ENCODE data around the gene UNC13D. TPM values are rescaled to one million over a fixed set of nuclear protein-coding genes. Genes with fewer than 3 reads are reported as not detected.

UNC13D gene
- total RNA-seq, 1 donor from 2014 or later: 32.7 TPM

- H3K27me3 ChIP-seq: no peaks in the 10 kb centered on the region
- H3K4me3 ChIP-seq: no peak overlapping the region
- peaks cover 26% of the 10 kb centered on the region for H3K4me1 ChIP-seq
- intact Hi-C loops (cut with DNase I): no loop called here
- no peak overlapping the region for H3K27ac ChIP-seq
- TF ChIP-seq POLR2A (IDR thresholded peaks at IDR 0.05) (no peak), POLR2AphosphoS5 (IDR thresholded peaks at IDR 0.05; ENCODE audit: insufficient read depth in 1 of 2, low read depth in 1 of 2) (no peak), CTCF (IDR thresholded peaks at IDR 0.05) (no peak)
- no peaks in the 10 kb centered on the region for H3K9me3 ChIP-seq
- H3K36me3 ChIP-seq: peaks cover 0 to 12% of the 10 kb centered on the region in 2 donors
- DNase-seq (ENCODE audit: extremely low spot score in 2 of 2): no peak
Observed at GRCh38 chr17:75828741-75829140, 15.5 kb downstream of the UNC13D start.

- TF ChIP-seq POLR2AphosphoS5 (IDR thresholded peaks at IDR 0.05; ENCODE audit: insufficient read depth in 1 of 2, low read depth in 1 of 2): no peak
- TF ChIP-seq POLR2A (IDR thresholded peaks at IDR 0.05): no peak
- no peak for TF ChIP-seq CTCF (IDR thresholded peaks at IDR 0.05)
- Histone ChIP-seq H3K9me3 (no peaks in the 10 kb centered on the region), H3K36me3 (peaks cover 0 to 19% of the 10 kb centered on the region in 2 donors), H3K27ac (peak overlapping the region; percentile 82), H3K4me1 (peaks cover 26% of the 10 kb centered on the region), H3K4me3 (peak overlapping the region; percentile 27 to 40), H3K27me3 (no peaks in the 10 kb centered on the region)
- intact Hi-C loops (cut with DNase I): no loop called here
- no peak for DNase-seq (ENCODE audit: extremely low spot score in 2 of 2)
Observed at GRCh38 chr17:75828076-75828400, 16.2 kb downstream of the UNC13D start.

GRCh38 chr17:75827308-75828075 lies 16.7 kb downstream of the UNC13D start:
- H3K4me3 ChIP-seq: peak overlapping the region; percentile 27 to 40
- peak overlapping the region; percentile 82 for H3K27ac ChIP-seq
- intact Hi-C loops (cut with DNase I): no loop called here
- H3K27me3 ChIP-seq: no peaks in the 10 kb centered on the region
- TF ChIP-seq POLR2A (IDR thresholded peaks at IDR 0.05) (no peak), CTCF (IDR thresholded peaks at IDR 0.05) (peak; percentile 29 to 61 (median 32)), POLR2AphosphoS5 (IDR thresholded peaks at IDR 0.05; ENCODE audit: insufficient read depth in 1 of 2, low read depth in 1 of 2) (peak in 1 of 2 donors; percentile 72)
- H3K9me3 ChIP-seq: no peaks in the 10 kb centered on the region
- peaks cover 26% of the 10 kb centered on the region for H3K4me1 ChIP-seq
- DNase-seq (ENCODE audit: extremely low spot score in 2 of 2): no peak
- peaks cover 0 to 19% of the 10 kb centered on the region in 2 donors for H3K36me3 ChIP-seq

- Histone ChIP-seq H3K4me3 (no peak overlapping the region), H3K27me3 (no peaks in the 10 kb centered on the region), H3K36me3 (peaks cover 0 to 19% of the 10 kb centered on the region in 2 donors), H3K27ac (peak overlapping the region; percentile 82), H3K4me1 (peaks cover 31% of the 10 kb centered on the region), H3K9me3 (no peaks in the 10 kb centered on the region)
- intact Hi-C loops (cut with DNase I): no loop called here
- no peak for DNase-seq (ENCODE audit: extremely low spot score in 2 of 2)
- no peak for TF ChIP-seq POLR2AphosphoS5 (IDR thresholded peaks at IDR 0.05; ENCODE audit: insufficient read depth in 1 of 2, low read depth in 1 of 2)
- TF ChIP-seq CTCF (IDR thresholded peaks at IDR 0.05): no peak
- no peak for TF ChIP-seq POLR2A (IDR thresholded peaks at IDR 0.05)
Observed at GRCh38 chr17:75826561-75827307, 17.5 kb downstream of the UNC13D start.
